ENCODE data around the gene ARID1B.

- TF ChIP-seq CTCF (conservative IDR thresholded peaks at IDR 0.05; ENCODE audit: low read depth, low read length) = no peak
- TF ChIP-seq EZH2 (IDR thresholded peaks at IDR 0.05; ENCODE audit: borderline replicate concordance, low read depth, low read length, poor library complexity, severe bottlenecking) = no peak
These were observed 422.9 kb downstream of the ARID1B start for GRCh38 chr6:157200117-157200516.
